Tibial nerve (tissue), 4 donors: ENCODE data around the gene TARBP2.

Source experiments
- CTCF ChIP-seq, 5 experiments: fragments of 200-600 bp in 3 of 5; fragments of 450-650 bp in 2 of 5; sonication (generic) in 3 of 5; IDR thresholded peaks; one replicate each; pipeline ENCODE4 v1.5.1; 2016 to 2019; ENCODE audit warnings: antibody characterized with exemption in 5 of 5, mild to moderate bottlenecking in 3 of 5, moderate library complexity in 2 of 5
- EP300 ChIP-seq, 2 donors: sonication (generic); formaldehyde crosslinking; IDR thresholded peaks; one replicate each; pipeline ENCODE4 v1.6.1; 2017; ENCODE audit warnings: antibody characterized with exemption in 2 of 2, mild to moderate bottlenecking in 1 of 2

DNA sequence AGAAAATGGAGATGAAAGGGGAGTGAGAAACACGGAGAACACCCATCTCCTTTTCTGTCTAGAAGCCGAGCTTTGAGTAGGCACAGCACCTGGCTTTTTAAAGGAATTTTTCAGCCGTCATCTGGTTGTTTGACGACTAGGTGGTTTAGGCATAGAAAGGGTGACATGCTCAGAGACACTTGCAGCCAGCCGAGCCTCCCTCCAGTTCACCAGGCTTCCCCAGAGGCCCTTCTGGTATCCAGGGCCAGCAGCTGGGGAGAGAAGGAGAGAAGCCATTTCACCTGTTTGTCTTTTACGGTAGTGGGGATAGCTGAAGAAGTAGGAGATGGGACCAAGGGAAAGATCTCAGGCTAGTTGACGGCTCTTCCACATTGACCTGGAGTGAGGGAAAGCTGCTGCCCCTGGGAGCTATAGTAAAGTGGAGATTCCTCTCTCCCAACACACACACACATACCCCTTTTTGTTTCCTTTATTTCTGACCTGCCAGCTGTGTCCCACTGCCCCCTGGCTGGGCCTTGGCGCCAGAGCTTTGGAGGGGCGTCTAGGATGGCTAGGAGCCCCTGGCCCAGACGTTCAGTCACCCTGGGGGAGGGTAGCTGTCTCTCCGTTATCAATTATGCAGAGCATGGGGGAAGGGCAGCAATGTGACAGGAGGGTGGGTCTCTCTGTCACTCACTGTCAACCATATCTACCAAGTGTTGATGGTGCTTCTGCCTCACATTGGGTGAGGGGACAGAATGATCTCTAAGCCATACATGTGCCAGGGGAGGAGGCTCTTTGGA, 7.3 kb upstream of the TARBP2 start:
- no peak for TF ChIP-seq CTCF (IDR thresholded peaks at IDR 0.05)
- TF ChIP-seq EP300 (IDR thresholded peaks at IDR 0.05) = no peak
